K562 (cell line): ENCODE results near the gene TCFL5. TPM values are rescaled to one million over a fixed set of nuclear protein-coding genes. Genes with fewer than 3 reads are reported as not detected.

Experiments used
- CC2D1A ChIP-seq: fragments of 450-650 bp; IDR thresholded peaks from 2 replicates; pipeline ENCODE4 v1.6.1; 2017; ENCODE audit warnings: mild to moderate bottlenecking
- DMBX1 ChIP-seq: fragments of 250-450 bp; sonication (Bioruptor Pico); IDR thresholded peaks from 2 replicates; pipeline ENCODE4 v1.8.0; 2022; ENCODE audit warnings: inconsistent platforms, mild to moderate bottlenecking, moderate library complexity, borderline replicate concordance
- E2F3 ChIP-seq: fragments of 250-450 bp; sonication (Bioruptor Pico); IDR thresholded peaks from 2 replicates; pipeline ENCODE4 v1.4.0; 2020; ENCODE audit warnings: mild to moderate bottlenecking
- ETS1 ChIP-seq: conservative IDR thresholded peaks from 2 replicates; pipeline ENCODE4 v1.6.1; 2011; ENCODE audit warnings: low read depth, mild to moderate bottlenecking, low read length; ENCODE audit not compliant: control insufficient read depth
- FOXA1 ChIP-seq: fragments of 450-650 bp; IDR thresholded peaks from 2 replicates; pipeline ENCODE4 v1.6.1; 2016; ENCODE audit warnings: mild to moderate bottlenecking, borderline replicate concordance
- FOXJ2 ChIP-seq: fragments of 200-800 bp; sonication (Bioruptor generic); IDR thresholded peaks from 2 replicates; pipeline ENCODE4 v1.6.1; 2016; ENCODE audit warnings: missing genetic modification characterization, missing compliant biosample characterization
- FOXP4 ChIP-seq: sonication (generic); formaldehyde crosslinking; IDR thresholded peaks from 2 replicates; pipeline ENCODE4 v1.8.0; 2022; ENCODE audit warnings: mild to moderate bottlenecking, missing genetic modification reagents, borderline replicate concordance
- MEF2D ChIP-seq: conservative IDR thresholded peaks from 2 replicates; pipeline ENCODE4 v1.6.1; 2016; ENCODE audit warnings: low read depth, missing genetic modification characterization, missing compliant biosample characterization
- MXD1 ChIP-seq: fragments of 250-450 bp; sonication (Bioruptor Pico); IDR thresholded peaks from 2 replicates; pipeline ENCODE4 v1.8.0; 2021; ENCODE audit warnings: borderline replicate concordance, mild to moderate bottlenecking, moderate library complexity; ENCODE audit not compliant: poor library complexity, severe bottlenecking
- MXI1 ChIP-seq: IDR thresholded peaks from 2 replicates; pipeline ENCODE4 v1.6.1; 2011; ENCODE audit warnings: low read depth, mild to moderate bottlenecking, improper control_type of control experiment, low read length
- NFYB ChIP-seq: IDR thresholded peaks from 2 replicates; pipeline ENCODE4 v1.6.1; 2011; ENCODE audit warnings: mild to moderate bottlenecking, moderate library complexity; ENCODE audit not compliant: insufficient read length; ENCODE audit errors: extremely low read depth
- PHF8 ChIP-seq: fragments of 200-600 bp; sonication (generic); IDR thresholded peaks from 2 replicates; pipeline ENCODE4 v1.6.1; 2012; ENCODE audit warnings: mixed run types, mild to moderate bottlenecking, inconsistent platforms, low read length, moderate library complexity, borderline replicate concordance
- RAD21 ChIP-seq, 2 experiments: fragments of 250-450 bp in 1 of 2; fragments of 450-650 bp in 1 of 2; sonication (Bioruptor Pico) in 1 of 2; formaldehyde crosslinking in 1 of 2; IDR thresholded peaks in 1 of 2; conservative IDR thresholded peaks in 1 of 2; 2 replicates each; pipeline versions ENCODE4 v1.4.0 to v1.8.0; 2020 to 2022; ENCODE audit warnings: mild to moderate bottlenecking in 2 of 2, moderate library complexity in 1 of 2
- THRAP3 ChIP-seq: fragments of 450-650 bp; IDR thresholded peaks from 2 replicates; pipeline ENCODE4 v1.6.1; 2016; ENCODE audit warnings: mild to moderate bottlenecking, inconsistent platforms, borderline replicate concordance
- ZFX ChIP-seq: sonication (generic); formaldehyde crosslinking; IDR thresholded peaks from 2 replicates; pipeline ENCODE4 v1.8.0; 2022; ENCODE audit warnings: mild to moderate bottlenecking, missing genetic modification reagents, moderate library complexity
- ZMIZ1 ChIP-seq, 2 experiments: fragments of 150-350 bp in 1 of 2; IDR thresholded peaks; 2 replicates each; pipeline ENCODE4 v1.6.1; 2012 to 2016; ENCODE audit warnings: low read depth in 2 of 2, low read length in 2 of 2, mild to moderate bottlenecking in 1 of 2, moderate library complexity in 1 of 2
- ZNF165 ChIP-seq: fragments of 250-450 bp; sonication (Bioruptor Pico); IDR thresholded peaks from 2 replicates; pipeline ENCODE4 v1.4.0; 2020; ENCODE audit warnings: borderline replicate concordance
- ZNF695 ChIP-seq: fragments of 450-650 bp; formaldehyde crosslinking; IDR thresholded peaks from 2 replicates; pipeline ENCODE4 v1.4.0; 2020; ENCODE audit warnings: mild to moderate bottlenecking, moderate library complexity
- polyA plus RNA-seq, 8 experiments: library from polyadenylated mRNA; depleted of rRNA in 4 of 8; stranded (reverse) in 5 of 8; unstranded in 3 of 8; fragments of >200 nt; fragmentation: Nextera tagmentation in 2 of 8; fragmentation: Illumina TruSeq in 1 of 8; extraction: Ambion mirVana in 2 of 8; extraction: Trizol in 1 of 8; gene quantifications; 2 replicates each; pipeline versions ENCODE4 v1.2.1 to v1.2.3, GENCODE V29; 2011 to 2014; ENCODE audit warnings: inconsistent platforms in 1 of 8, missing spikeins in 1 of 8
- total RNA-seq, 7 experiments: library from RNA; depleted of rRNA in 6 of 7; stranded (reverse); fragments of >200 nt in 6 of 7; fragmentation: Illumina TruSeq in 2 of 7; extraction: Trizol in 2 of 7; gene quantifications; 2 replicates each; pipeline versions ENCODE4 v1.2.1 to v1.2.3, GENCODE V29; 2011 to 2021; ENCODE audit warnings: low replicate concordance in 1 of 7

The TCFL5 gene
- total and polyA plus RNA-seq, 9 of the 15 experiments (the other 6 are each of a cell fraction or from before 2014, with no cell fraction given) = 1.00 to 12.6 (median 9.1) TPM

DNA sequence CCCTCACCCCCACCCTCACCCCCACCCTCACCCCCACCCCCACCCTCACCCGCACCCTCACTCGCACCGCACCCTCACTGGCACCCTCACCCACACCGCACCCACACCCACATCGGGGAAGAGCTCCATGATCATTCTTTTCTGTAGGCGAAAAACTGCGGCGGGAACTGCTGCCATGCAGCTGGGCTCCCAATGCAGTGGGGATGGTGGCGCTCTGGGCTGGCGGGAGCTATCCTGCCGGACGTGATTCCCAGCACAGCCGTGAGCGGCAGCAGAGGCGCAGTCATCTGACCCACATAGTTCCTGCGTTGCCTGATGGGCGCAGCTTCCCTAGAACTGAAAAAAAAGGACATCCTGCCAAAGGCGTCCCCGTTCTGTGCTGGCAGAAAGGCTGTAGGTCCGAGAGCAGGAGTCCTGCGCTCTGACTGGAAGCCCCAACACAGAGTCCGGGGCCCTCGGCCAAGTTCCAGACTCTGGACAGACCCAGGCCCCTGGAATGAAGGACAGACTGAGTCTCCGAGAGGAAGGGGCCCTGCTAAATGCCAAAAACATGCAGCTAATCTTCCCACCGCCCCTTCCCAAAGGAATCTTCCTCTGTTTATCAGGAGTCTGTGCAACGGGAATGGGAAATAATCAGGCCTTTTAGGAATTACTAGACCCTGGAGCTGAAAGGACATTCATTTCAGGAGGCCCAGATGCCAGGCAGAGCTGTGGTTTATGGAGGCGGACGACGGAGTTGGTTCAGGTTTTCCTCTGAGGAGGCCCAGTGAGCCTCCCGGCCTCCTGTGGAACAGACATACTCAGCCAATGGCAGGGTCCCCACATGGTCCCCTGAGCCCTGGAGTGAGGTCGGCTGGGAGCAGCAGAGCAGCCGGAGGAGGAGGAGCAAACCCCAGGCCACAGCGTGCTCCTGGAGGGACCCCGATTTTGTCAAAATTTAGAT is 14.1 kb upstream of the TCFL5 start (continued):
- TF ChIP-seq DMBX1 (CRISPR knock-in tag) (no peak), ETS1 (no peak), PHF8 (peak; percentile 32; the same call in 1 of the 2 replicates), MXD1 (CRISPR knock-in tag) (no peak), MXI1 (no peak), CC2D1A (peak; percentile 43; the same call in 1 of the 2 replicates), ZFX (CRISPR knock-in tag) (peak; percentile 51; the same call in 1 of the 2 replicates), FOXJ2 (tag) (no peak), FOXA1 (no peak), ZNF695 (no peak), RAD21 (CRISPR knock-in tag; conservative IDR thresholded peaks at IDR 0.05 in 1 of 2, IDR thresholded peaks at IDR 0.05 in 1 of 2) (peak; percentile 12 to 57; a peak in 3 of 4 replicates), NFYB (no peak), MEF2D (tag) (no peak), THRAP3 (no peak), ZNF165 (CRISPR knock-in tag) (no peak), FOXP4 (no peak), E2F3 (CRISPR knock-in tag) (0 out of 2 replicates have a peak, but pooled peaks have one; percentile 48), ZMIZ1 (IDR thresholded peaks at IDR 0.05; ENCODE audit: low read depth in 2 of 2, low read length in 2 of 2) (peak in 1 of 2 experiments; percentile 62; a peak in 1 of 4 replicates)
